ENCODE results near the gene NXF1.
"Not testable (repeated sequence)": the region's sequence is repeated elsewhere in the genome, so short reads cannot be mapped to it uniquely, and the experiment has no call there.

NXF1 gene

DNA sequence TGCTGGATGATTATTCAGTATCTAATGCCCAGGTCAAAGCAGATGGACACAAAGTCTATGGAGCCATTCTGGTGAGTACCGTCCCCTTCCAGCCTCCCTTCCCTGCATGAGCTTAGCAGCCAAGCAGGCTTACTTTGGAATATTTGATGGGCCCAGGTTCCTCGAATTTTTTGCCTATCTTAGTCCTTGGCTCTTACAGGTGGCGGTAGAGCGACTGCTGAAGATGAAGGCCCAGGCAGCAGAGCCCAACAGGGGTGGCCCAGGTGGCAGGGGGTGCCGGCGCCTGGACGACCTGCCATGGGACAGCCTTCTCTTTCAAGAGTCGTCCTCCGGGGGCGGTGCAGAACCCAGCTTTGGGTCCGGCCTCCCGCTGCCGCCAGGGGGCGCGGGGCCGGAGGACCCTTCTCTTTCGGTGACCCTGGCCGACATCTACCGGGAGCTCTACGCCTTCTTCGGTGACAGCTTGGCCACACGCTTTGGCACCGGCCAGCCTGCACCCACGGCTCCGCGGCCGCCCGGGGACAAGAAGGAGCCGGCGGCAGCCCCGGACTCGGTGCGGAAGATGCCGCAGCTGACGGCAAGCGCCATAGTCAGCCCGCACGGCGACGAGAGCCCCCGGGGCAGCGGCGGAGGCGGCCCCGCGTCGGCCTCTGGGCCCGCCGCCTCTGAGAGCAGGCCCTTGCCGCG, 18.8 kb downstream of the NXF1 start:
- DNase-seq: peak; percentile 87

GRCh38 chr11:62782753-62783152, 22.5 kb downstream of the NXF1 start:
- no peak for DNase-seq

- DNase-seq: no peak
Measured at GRCh38 chr11:62778441-62778840, 26.8 kb downstream of the NXF1 start.

DNA sequence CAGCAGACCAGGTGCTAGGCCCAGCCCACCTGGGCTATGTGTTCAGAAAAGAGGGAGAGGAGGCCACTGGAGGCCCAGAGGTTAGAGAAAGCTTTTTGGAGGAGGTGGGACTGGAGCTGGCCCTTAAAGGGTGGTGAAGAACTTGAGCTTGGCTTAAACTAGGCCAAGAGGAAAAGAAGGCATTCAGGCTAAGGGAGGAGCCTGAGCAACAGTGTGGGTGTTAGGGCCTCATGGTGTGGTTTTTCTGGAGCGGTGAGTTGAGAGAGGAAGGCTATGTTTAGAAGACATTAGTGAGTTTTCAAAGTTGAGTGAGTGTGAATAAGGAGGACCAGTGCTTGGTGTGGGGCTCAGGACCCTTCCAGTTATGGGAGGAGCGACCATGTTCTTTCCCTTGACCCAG, 27.9 kb downstream of the NXF1 start:
- no peak for DNase-seq

GRCh38 chr11:62775646-62776045, 29.6 kb downstream of the NXF1 start:
- DNase-seq: no peak

DNA sequence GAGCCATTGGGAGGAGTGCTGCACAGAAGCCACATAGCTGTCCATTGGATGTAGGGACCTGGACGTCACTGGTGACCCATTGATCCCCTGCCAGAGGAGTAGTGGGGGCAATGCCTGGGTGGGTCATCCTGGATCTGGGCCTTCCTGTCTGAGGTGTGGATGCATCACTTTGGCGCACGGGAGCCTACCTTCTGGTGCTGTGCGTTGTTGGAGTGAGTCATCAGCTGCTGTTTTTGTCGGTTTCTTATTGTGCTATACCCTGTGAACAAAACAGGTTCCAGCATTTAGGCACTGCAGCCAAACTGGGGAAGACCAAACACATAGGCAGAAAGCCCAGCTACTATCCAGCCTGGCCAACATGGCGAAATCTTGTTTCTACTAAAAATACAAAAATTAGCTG, 30.8 kb downstream of the NXF1 start:
- no peak for DNase-seq

- peak; percentile 95 for DNase-seq
Measured at GRCh38 chr11:62771144-62772021, 33.9 kb downstream of the NXF1 start, which contains the start of gene TAF6L. Gene TAF6L (plus strand): TSS chr11:62771396. CDS start chr11:62775784, 4,388 bp downstream.

GRCh38 chr11:62770778-62771143, 34.5 kb downstream of the NXF1 start:
- DNase-seq: no peak

DNA sequence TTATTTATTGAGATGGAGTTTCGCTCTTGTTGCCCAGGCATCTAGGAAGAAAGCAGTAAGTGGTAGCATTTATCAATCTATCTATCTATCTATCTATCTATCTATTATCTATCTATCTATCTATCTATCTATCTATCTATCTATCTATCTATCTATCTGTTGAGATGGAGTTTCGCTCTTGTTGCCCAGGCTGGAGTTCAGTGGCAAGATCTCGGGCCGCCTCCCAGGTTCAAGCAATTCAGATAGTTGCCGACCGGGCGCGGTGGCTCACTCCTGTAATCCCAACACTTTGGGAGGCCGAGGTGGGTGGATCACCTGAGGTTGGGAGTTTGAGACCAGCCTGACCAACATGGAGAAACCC, 44.4 kb downstream of the NXF1 start:
- not testable (repeated sequence) for DNase-seq

GRCh38 chr11:62757846-62758788, 47.1 kb downstream of the NXF1 start:
- DNase-seq: no peak

GRCh38 chr11:62755086-62755615, 50.1 kb downstream of the NXF1 start:
- no peak for DNase-seq

DNA sequence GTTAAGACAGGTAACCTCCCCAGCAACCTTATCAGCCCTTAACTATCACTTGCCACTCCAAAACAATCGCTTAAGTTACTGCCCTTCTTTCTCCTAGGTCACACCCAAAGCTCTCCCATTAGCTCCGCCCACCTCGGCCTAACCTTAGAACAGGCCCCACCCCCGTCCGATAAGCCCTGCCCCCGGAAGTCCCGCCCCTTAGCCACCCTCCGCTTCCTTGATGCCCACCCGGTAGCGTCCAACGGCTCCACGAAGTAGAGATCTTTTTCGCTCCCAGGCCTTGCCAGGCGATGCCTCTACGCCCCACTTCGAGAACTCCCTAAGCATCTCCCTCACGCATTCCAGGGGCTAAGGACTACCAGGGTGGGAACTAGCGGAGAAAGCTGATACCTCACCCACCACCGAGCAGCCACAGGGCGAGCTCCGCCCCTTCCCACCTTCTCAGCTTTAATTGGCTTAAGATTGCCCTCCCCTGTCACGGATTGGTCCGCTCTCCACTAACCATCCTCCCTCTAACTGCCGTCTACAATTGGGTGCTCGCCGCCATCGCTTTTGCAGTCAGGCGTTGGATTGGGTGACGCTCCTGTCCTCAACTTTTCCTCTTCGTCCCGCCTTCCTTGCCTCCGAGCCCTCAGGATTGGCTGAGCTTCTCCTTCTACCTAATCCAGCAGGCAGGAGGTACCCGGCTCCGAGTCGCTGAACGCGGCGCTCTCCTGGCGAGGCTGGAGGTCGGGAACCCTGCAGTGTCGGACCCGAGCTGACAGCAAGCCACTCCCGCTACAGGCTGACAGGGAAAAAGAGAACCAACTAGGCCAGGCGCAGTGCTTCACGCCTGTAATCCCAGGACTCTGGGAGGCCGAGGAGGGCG, 51.3 kb downstream of the NXF1 start, which contains the start of gene ZBTB3:
Gene ZBTB3, minus strand, starts transcription at position 425 of the 868 bp plus-strand sequence. CDS start 496 bp downstream, outside the sequence.
- DNase-seq: peak; percentile 97

- peak; percentile 10 for DNase-seq
Measured at GRCh38 chr11:62752994-62753735, 52.1 kb downstream of the NXF1 start.

DNA sequence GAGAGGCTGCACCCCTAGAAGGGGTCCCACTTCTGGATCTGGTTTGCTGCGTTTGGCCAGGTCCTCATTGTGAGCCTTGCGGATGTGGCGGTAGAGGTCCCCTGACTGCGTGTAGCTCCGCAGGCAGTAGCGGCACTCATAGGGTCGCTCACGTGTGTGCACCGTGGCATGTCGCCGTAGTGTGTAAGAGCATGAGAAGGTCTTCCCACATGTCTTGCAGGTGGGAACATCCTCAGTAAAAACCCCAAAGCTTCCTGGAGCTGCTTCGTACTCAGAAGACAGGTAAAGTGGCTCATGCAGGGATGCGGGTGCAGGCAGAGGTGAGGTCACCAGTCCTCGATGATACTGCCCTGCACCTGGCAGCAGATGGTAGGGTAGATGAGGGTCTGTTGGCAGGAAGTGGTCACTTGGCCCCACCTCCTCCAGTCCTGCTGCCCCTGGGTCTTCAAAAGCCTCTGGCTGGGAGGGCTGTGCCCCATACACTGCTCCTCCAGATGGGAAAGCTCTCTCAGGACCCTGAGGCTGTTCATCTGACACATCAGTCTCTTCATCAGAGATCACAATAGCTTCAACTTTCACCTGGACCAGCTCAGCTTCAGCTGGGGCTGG, 53.0 kb downstream of the NXF1 start:
- no peak for DNase-seq

DNA sequence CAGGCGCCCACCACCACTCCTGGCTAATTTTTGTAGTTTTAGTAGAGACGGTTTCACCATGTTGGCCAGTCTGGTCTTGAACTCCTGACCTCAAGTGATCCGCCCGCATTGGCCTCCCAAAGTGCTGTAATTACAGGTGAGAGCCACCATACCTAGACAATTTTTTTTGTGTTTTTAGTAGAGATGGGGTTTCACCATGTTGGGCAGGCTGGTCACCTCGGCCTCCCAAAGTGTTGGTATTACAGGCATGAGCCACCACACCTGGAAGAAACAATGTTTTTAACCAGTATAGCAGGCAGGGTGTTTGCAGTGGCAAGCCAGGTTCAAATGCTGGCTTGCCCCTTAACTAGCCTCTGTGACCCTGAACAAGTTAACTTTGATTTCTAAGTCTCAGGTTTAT, 55.3 kb downstream of the NXF1 start:
- not testable (repeated sequence) for DNase-seq

DNA sequence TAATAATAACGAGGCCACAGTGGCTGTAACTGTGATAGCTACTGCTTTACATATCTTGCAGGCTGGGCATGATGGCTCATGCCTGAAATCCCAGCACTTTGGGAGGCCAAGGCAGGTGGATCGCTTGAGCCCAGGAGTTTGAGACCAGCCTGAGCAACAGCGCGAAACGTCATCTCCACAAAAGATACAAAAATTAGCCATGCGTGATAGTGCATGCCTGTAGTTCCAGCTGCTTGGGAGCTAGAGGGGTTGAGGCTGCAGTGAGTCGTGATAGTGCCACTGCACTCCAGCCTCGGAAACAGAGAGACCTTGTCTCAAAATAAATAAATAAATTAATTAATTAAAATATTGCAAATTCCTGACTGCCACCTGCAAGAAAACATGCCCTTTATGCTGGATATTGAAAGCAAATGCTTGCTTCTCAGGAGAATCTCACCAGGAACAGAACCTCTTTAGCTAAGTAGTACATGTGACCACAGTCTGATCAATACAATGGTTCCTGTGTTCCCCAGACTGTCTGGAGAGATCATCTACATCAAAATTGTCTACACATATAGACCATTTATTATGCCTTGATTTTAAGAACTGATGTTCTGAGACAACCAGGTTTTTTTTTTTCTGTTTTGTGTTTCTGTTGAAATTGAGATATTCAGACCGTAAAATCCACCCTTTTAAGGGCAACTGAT, 57.6 kb downstream of the NXF1 start:
- DNase-seq: no peak
